SU-DHL-6 (cell line): ENCODE measurements around the gene ANKS1B.

ENCODE experiments used
- H2AFZ ChIP-seq: fragments of 200-600 bp; sonication (generic); 2 replicates; pipeline ENCODE4 v1.6.1; 2014; ENCODE audit warnings: low read depth, mild to moderate bottlenecking, moderate library complexity, mixed read lengths, antibody characterized with exemption, low read length; ENCODE audit not compliant: severe bottlenecking
- H3F3A ChIP-seq: fragments of 200-600 bp; shearing (Covaris generic); 2 replicates; pipeline ENCODE4 v1.6.0; 2016; ENCODE audit warnings: antibody characterized with exemption, mild to moderate bottlenecking; ENCODE audit not compliant: insufficient read depth
- H3K27ac ChIP-seq: fragments of 200-600 bp; sonication (generic); 2 replicates; pipeline ENCODE4 v1.5.1; 2016; ENCODE audit warnings: low read depth, mild to moderate bottlenecking, low read length, moderate library complexity, mixed read lengths
- H3K27me3 ChIP-seq: fragments of 200-600 bp; sonication (generic), shearing (Covaris generic); 2 replicates; pipeline ENCODE4 v1.6.0; 2014; ENCODE audit warnings: mild to moderate bottlenecking, low read length
- H3K36me3 ChIP-seq: fragments of 200-600 bp; sonication (generic); 2 replicates; pipeline ENCODE4 v1.6.1; 2014; ENCODE audit warnings: mild to moderate bottlenecking, low read length, mixed read lengths
- H3K4me2 ChIP-seq: fragments of 300-600, 200-600 bp; shearing (Covaris generic), sonication (generic); 2 replicates; pipeline ENCODE4 v1.6.0; 2014; ENCODE audit warnings: low read length, low read depth, mild to moderate bottlenecking; ENCODE audit not compliant: poor library complexity, severe bottlenecking
- H3K4me3 ChIP-seq: fragments of 200-600 bp; sonication (generic); 2 replicates; pipeline ENCODE4 v1.5.1; 2014; ENCODE audit warnings: antibody characterized with exemption, low read length, mild to moderate bottlenecking, mixed read lengths; ENCODE audit not compliant: insufficient read depth, poor library complexity, severe bottlenecking
- H3K79me2 ChIP-seq: fragments of 200-600 bp; sonication (generic); 2 replicates; pipeline ENCODE4 v1.6.1; 2014; ENCODE audit warnings: mild to moderate bottlenecking, low read length, moderate library complexity; ENCODE audit not compliant: insufficient read depth
- H3K9ac ChIP-seq: fragments of 200-600 bp; sonication (generic); 2 replicates; pipeline ENCODE4 v1.7.0; 2014; ENCODE audit warnings: mild to moderate bottlenecking, low read length
- H3K9me2 ChIP-seq: fragments of 200-600 bp; sonication (generic); replicated peaks from 2 replicates; pipeline ENCODE4 v1.6.1; 2014; ENCODE audit warnings: low read length; ENCODE audit not compliant: insufficient read depth
- H3K9me3 ChIP-seq: fragments of 200-600 bp; sonication (generic); 2 replicates; pipeline ENCODE4 v1.6.1; 2014; ENCODE audit warnings: low read length, mixed read lengths; ENCODE audit not compliant: insufficient read depth
- H4K20me1 ChIP-seq: fragments of 200-600 bp; sonication (generic); 2 replicates; pipeline ENCODE4 v1.6.1; 2014; ENCODE audit warnings: low read depth, mild to moderate bottlenecking, antibody characterized with exemption, low read length, moderate library complexity, mixed read lengths
- CTCF ChIP-seq: fragments of 200-600 bp; sonication (generic); IDR thresholded peaks from one replicate; pipeline ENCODE4 v1.5.1; 2017; ENCODE audit warnings: antibody characterized with exemption, mild to moderate bottlenecking, low read length, moderate library complexity; ENCODE audit not compliant: insufficient read depth, poor library complexity, severe bottlenecking
- EZH2phosphoT487 ChIP-seq: fragments of 200-600 bp; sonication (generic), shearing (Covaris generic); conservative IDR thresholded peaks from 2 replicates; pipeline ENCODE4 v1.6.1; 2018; ENCODE audit warnings: mild to moderate bottlenecking, antibody characterized with exemption, low read length, moderate library complexity, mixed read lengths

Gene ANKS1B

GRCh38 chr12:99110212-99110611 lies 874.5 kb downstream of the ANKS1B start:
- H3K27me3 ChIP-seq, result no peaks in the 10 kb centered on the region
- no peaks in the 10 kb centered on the region for H3K36me3 ChIP-seq
- H3K9me3 ChIP-seq, result no peaks in the 10 kb centered on the region
- H3K9ac ChIP-seq, result no peak overlapping the region
- no peaks in the 10 kb centered on the region for H3K79me2 ChIP-seq
- no peaks in the 10 kb centered on the region for H3K9me2 ChIP-seq
- no peak overlapping the region for H3K27ac ChIP-seq
- H3K4me3 ChIP-seq, result no peak overlapping the region
- no peak for TF ChIP-seq EZH2phosphoT487
- TF ChIP-seq CTCF, result no peak
- H4K20me1 ChIP-seq, result no peaks in the 10 kb centered on the region
- H3F3A ChIP-seq, result no peaks in the 10 kb centered on the region
- no peak overlapping the region for H3K4me2 ChIP-seq
- H2AFZ ChIP-seq, result no peak overlapping the region

- no peak overlapping the region for H3K4me2 ChIP-seq
- H3K4me3 ChIP-seq, result no peak overlapping the region
- H3F3A ChIP-seq, result no peaks in the 10 kb centered on the region
- no peak overlapping the region for H2AFZ ChIP-seq
- no peaks in the 10 kb centered on the region for H3K9me2 ChIP-seq
- H3K36me3 ChIP-seq, result no peaks in the 10 kb centered on the region
- no peaks in the 10 kb centered on the region for H4K20me1 ChIP-seq
- H3K27ac ChIP-seq, result no peak overlapping the region
- H3K27me3 ChIP-seq, result no peaks in the 10 kb centered on the region
- no peaks in the 10 kb centered on the region for H3K79me2 ChIP-seq
- no peak overlapping the region for H3K9ac ChIP-seq
- TF ChIP-seq CTCF (no peak), EZH2phosphoT487 (no peak)
- no peaks in the 10 kb centered on the region for H3K9me3 ChIP-seq
These were observed 875.8 kb downstream of the ANKS1B start for GRCh38 chr12:99108924-99109323.

GRCh38 chr12:99099786-99100185 lies 885.0 kb downstream of the ANKS1B start:
- no peaks in the 10 kb centered on the region for H3F3A ChIP-seq
- no peaks in the 10 kb centered on the region for H3K9me3 ChIP-seq
- no peak overlapping the region for H3K9ac ChIP-seq
- no peak overlapping the region for H3K4me2 ChIP-seq
- H2AFZ ChIP-seq, result no peak overlapping the region
- H3K4me3 ChIP-seq, result no peak overlapping the region
- no peaks in the 10 kb centered on the region for H4K20me1 ChIP-seq
- H3K9me2 ChIP-seq, result no peaks in the 10 kb centered on the region
- no peaks in the 10 kb centered on the region for H3K36me3 ChIP-seq
- no peaks in the 10 kb centered on the region for H3K27me3 ChIP-seq
- TF ChIP-seq EZH2phosphoT487 (no peak), CTCF (no peak)
- no peaks in the 10 kb centered on the region for H3K79me2 ChIP-seq
- no peak overlapping the region for H3K27ac ChIP-seq

- Histone ChIP-seq H3K27ac (no peak overlapping the region), H4K20me1 (no peaks in the 10 kb centered on the region), H2AFZ (no peak overlapping the region), H3K27me3 (no peaks in the 10 kb centered on the region), H3K9me3 (no peaks in the 10 kb centered on the region), H3K4me3 (no peak overlapping the region), H3K9me2 (no peaks in the 10 kb centered on the region), H3K4me2 (no peak overlapping the region), H3K36me3 (no peaks in the 10 kb centered on the region), H3K9ac (no peak overlapping the region), H3K79me2 (no peaks in the 10 kb centered on the region), H3F3A (no peaks in the 10 kb centered on the region)
- TF ChIP-seq CTCF, result no peak
- no peak for TF ChIP-seq EZH2phosphoT487
These were observed 887.6 kb downstream of the ANKS1B start for GRCh38 chr12:99097171-99097570.
